ENCODE results near the gene DIRAS1.
A peak's percentile ranks its signal among the peaks of the same experiment; 100 is the strongest.

The DIRAS1 gene

GRCh38 chr19:2720777-2721569 lies at the start of gene DIRAS1:
Gene DIRAS1 (minus strand): TSS chr19:2721372. CDS start chr19:2717806, 3,566 bp downstream.
- no peak within 1 kb of the TSS for H3K27ac Mint-ChIP-seq
- no peaks in the 10 kb centered on the region for H3K9me3 Mint-ChIP-seq
- H3K27me3 Mint-ChIP-seq: peaks cover 46% of the 10 kb centered on the region
- H3K36me3 Mint-ChIP-seq (ENCODE audit: low read depth): no peaks in the 10 kb centered on the region
- no peak for DNase-seq
- peak within 1 kb of the TSS; percentile 62 for H3K4me3 Mint-ChIP-seq
- H3K4me1 Mint-ChIP-seq (ENCODE audit: low read depth): peaks cover 9% of the 10 kb centered on the region

- Mint-ChIP-seq H3K4me1 (ENCODE audit: low read depth) (peaks cover 22% of the 10 kb centered on the region), H3K27ac (no peak overlapping the region), H3K27me3 (no peaks in the 10 kb centered on the region), H3K9me3 (no peaks in the 10 kb centered on the region), H3K36me3 (ENCODE audit: low read depth) (peaks cover 60% of the 10 kb centered on the region), H3K4me3 (no peak overlapping the region)
- no peak for DNase-seq
Measured at GRCh38 chr19:2770055-2771013, 49.2 kb upstream of the DIRAS1 start.

GRCh38 chr19:2769218-2769617 lies 48.0 kb upstream of the DIRAS1 start:
- Mint-ChIP-seq H3K9me3 (no peaks in the 10 kb centered on the region), H3K4me3 (no peak overlapping the region), H3K27ac (no peak overlapping the region), H3K36me3 (ENCODE audit: low read depth) (peaks cover 62% of the 10 kb centered on the region), H3K4me1 (ENCODE audit: low read depth) (peaks cover 11% of the 10 kb centered on the region), H3K27me3 (no peaks in the 10 kb centered on the region)
- DNase-seq: no peak

- no peak overlapping the region for H3K4me3 Mint-ChIP-seq
- no peak for DNase-seq
- H3K27ac Mint-ChIP-seq: no peak overlapping the region
- peaks cover 7% of the 10 kb centered on the region for H3K4me1 Mint-ChIP-seq (ENCODE audit: low read depth)
- H3K9me3 Mint-ChIP-seq: no peaks in the 10 kb centered on the region
- no peaks in the 10 kb centered on the region for H3K27me3 Mint-ChIP-seq
- peaks cover 63% of the 10 kb centered on the region for H3K36me3 Mint-ChIP-seq (ENCODE audit: low read depth)
Measured at GRCh38 chr19:2768365-2769132, 47.4 kb upstream of the DIRAS1 start.

- Mint-ChIP-seq H3K9me3 (no peaks in the 10 kb centered on the region), H3K36me3 (ENCODE audit: low read depth) (peaks cover 70% of the 10 kb centered on the region), H3K4me3 (no peak overlapping the region), H3K27ac (no peak overlapping the region), H3K4me1 (ENCODE audit: low read depth) (peaks cover 7% of the 10 kb centered on the region), H3K27me3 (no peaks in the 10 kb centered on the region)
- no peak for DNase-seq
Measured at GRCh38 chr19:2767688-2768087, 46.5 kb upstream of the DIRAS1 start.

- no peak overlapping the region for H3K27ac Mint-ChIP-seq
- peaks cover 71% of the 10 kb centered on the region for H3K36me3 Mint-ChIP-seq (ENCODE audit: low read depth)
- H3K4me3 Mint-ChIP-seq: no peak overlapping the region
- no peaks in the 10 kb centered on the region for H3K9me3 Mint-ChIP-seq
- H3K4me1 Mint-ChIP-seq (ENCODE audit: low read depth): no peaks in the 10 kb centered on the region
- DNase-seq: no peak
- no peaks in the 10 kb centered on the region for H3K27me3 Mint-ChIP-seq
Measured at GRCh38 chr19:2766594-2767372, 45.6 kb upstream of the DIRAS1 start.

GRCh38 chr19:2765376-2765775 lies 44.2 kb upstream of the DIRAS1 start:
- Mint-ChIP-seq H3K4me1 (ENCODE audit: low read depth) (no peaks in the 10 kb centered on the region), H3K9me3 (no peaks in the 10 kb centered on the region), H3K4me3 (no peak overlapping the region), H3K27me3 (no peaks in the 10 kb centered on the region), H3K27ac (no peak overlapping the region), H3K36me3 (ENCODE audit: low read depth) (peaks cover 75% of the 10 kb centered on the region)
- DNase-seq: no peak

GRCh38 chr19:2764945-2765344 lies 43.8 kb upstream of the DIRAS1 start:
- H3K4me3 Mint-ChIP-seq: no peak overlapping the region
- H3K9me3 Mint-ChIP-seq: no peaks in the 10 kb centered on the region
- H3K27ac Mint-ChIP-seq: no peak overlapping the region
- peaks cover under 1% of the 10 kb centered on the region for H3K4me1 Mint-ChIP-seq (ENCODE audit: low read depth)
- no peak for DNase-seq
- peaks cover 73% of the 10 kb centered on the region for H3K36me3 Mint-ChIP-seq (ENCODE audit: low read depth)
- no peaks in the 10 kb centered on the region for H3K27me3 Mint-ChIP-seq

GRCh38 chr19:2763687-2764086 lies 42.5 kb upstream of the DIRAS1 start:
- no peaks in the 10 kb centered on the region for H3K27me3 Mint-ChIP-seq
- no peak overlapping the region for H3K4me3 Mint-ChIP-seq
- no peak for DNase-seq
- no peaks in the 10 kb centered on the region for H3K9me3 Mint-ChIP-seq
- H3K27ac Mint-ChIP-seq: no peak overlapping the region
- H3K4me1 Mint-ChIP-seq (ENCODE audit: low read depth): peaks cover 7% of the 10 kb centered on the region
- H3K36me3 Mint-ChIP-seq (ENCODE audit: low read depth): peaks cover 81% of the 10 kb centered on the region

- Mint-ChIP-seq H3K4me1 (ENCODE audit: low read depth) (peaks cover 7% of the 10 kb centered on the region), H3K27ac (peak overlapping the region; percentile 37)
- no peak for DNase-seq
Measured at GRCh38 chr19:2762783-2763496, 41.8 kb upstream of the DIRAS1 start.

GRCh38 chr19:2761876-2762782 lies 41.0 kb upstream of the DIRAS1 start:
- peaks cover 86% of the 10 kb centered on the region for H3K36me3 Mint-ChIP-seq (ENCODE audit: low read depth)
- H3K4me1 Mint-ChIP-seq (ENCODE audit: low read depth): peaks cover 7% of the 10 kb centered on the region
- no peak for DNase-seq
- no peak overlapping the region for H3K4me3 Mint-ChIP-seq
- H3K27ac Mint-ChIP-seq: peak overlapping the region; percentile 4
- no peaks in the 10 kb centered on the region for H3K9me3 Mint-ChIP-seq
- H3K27me3 Mint-ChIP-seq: no peaks in the 10 kb centered on the region

More at GRCh38 chr19:2762783-2763496, 41.8 kb upstream of the DIRAS1 start:
- Mint-ChIP-seq H3K27me3 (no peaks in the 10 kb centered on the region), H3K9me3 (no peaks in the 10 kb centered on the region), H3K4me3 (no peak overlapping the region), H3K36me3 (ENCODE audit: low read depth) (peaks cover 83% of the 10 kb centered on the region)

GRCh38 chr19:2761309-2761677 lies 40.1 kb upstream of the DIRAS1 start:
- H3K9me3 Mint-ChIP-seq: no peaks in the 10 kb centered on the region
- no peaks in the 10 kb centered on the region for H3K27me3 Mint-ChIP-seq
- no peak overlapping the region for H3K27ac Mint-ChIP-seq
- H3K4me1 Mint-ChIP-seq (ENCODE audit: low read depth): peaks cover 7% of the 10 kb centered on the region
- H3K4me3 Mint-ChIP-seq: no peak overlapping the region
- DNase-seq: no peak
- peaks cover 87% of the 10 kb centered on the region for H3K36me3 Mint-ChIP-seq (ENCODE audit: low read depth)
